ENCODE measurements around the gene DR1.

DR1 gene

GRCh38 chr1:93322349-93322748 lies 23.4 kb upstream of the DR1 start:
- H3K36me3 ChIP-seq (ENCODE audit: control insufficient read depth, insufficient read depth, low read length): peaks cover 3% of the 10 kb centered on the region; the same call in 1 of the 2 replicates
- no peak overlapping the region for H3K4me3 ChIP-seq (replicated peaks; ENCODE audit: low read depth, low read length)
- no peak for TF ChIP-seq CTCF (IDR thresholded peaks at IDR 0.05; ENCODE audit: insufficient read depth, low read length, poor library complexity, severe bottlenecking)
- no peak for DNase-seq (ENCODE audit: extremely low read depth, insufficient read length)
- no peaks in the 10 kb centered on the region for H3K27me3 ChIP-seq (replicated peaks; ENCODE audit: control insufficient read depth, insufficient read depth, low read length)

GRCh38 chr1:93323185-93323820 lies 22.4 kb upstream of the DR1 start:
- Histone ChIP-seq H3K4me3 (replicated peaks; ENCODE audit: low read depth, low read length) (no peak overlapping the region), H3K36me3 (ENCODE audit: control insufficient read depth, insufficient read depth, low read length) (peaks cover 3% of the 10 kb centered on the region; the same call in 1 of the 2 replicates), H3K27me3 (replicated peaks; ENCODE audit: control insufficient read depth, insufficient read depth, low read length) (no peaks in the 10 kb centered on the region)
- no peak for TF ChIP-seq CTCF (IDR thresholded peaks at IDR 0.05; ENCODE audit: insufficient read depth, low read length, poor library complexity, severe bottlenecking)
- no peak for DNase-seq (ENCODE audit: extremely low read depth, insufficient read length)

- DNase-seq (ENCODE audit: extremely low read depth, insufficient read length): no peak
- Histone ChIP-seq H3K4me3 (replicated peaks; ENCODE audit: low read depth, low read length) (no peak overlapping the region), H3K36me3 (ENCODE audit: control insufficient read depth, insufficient read depth, low read length) (peaks cover 3% of the 10 kb centered on the region; the same call in 1 of the 2 replicates), H3K27me3 (replicated peaks; ENCODE audit: control insufficient read depth, insufficient read depth, low read length) (no peaks in the 10 kb centered on the region)
- no peak for TF ChIP-seq CTCF (IDR thresholded peaks at IDR 0.05; ENCODE audit: insufficient read depth, low read length, poor library complexity, severe bottlenecking)
Observed at GRCh38 chr1:93324486-93325464, 20.9 kb upstream of the DR1 start.

GRCh38 chr1:93328809-93329760 lies 16.6 kb upstream of the DR1 start:
- Histone ChIP-seq H3K36me3 (ENCODE audit: control insufficient read depth, insufficient read depth, low read length) (no peaks in the 10 kb centered on the region; the same call in 1 of the 2 replicates), H3K4me3 (replicated peaks; ENCODE audit: low read depth, low read length) (no peak overlapping the region; the same call in 1 of the 2 replicates), H3K27me3 (replicated peaks; ENCODE audit: control insufficient read depth, insufficient read depth, low read length) (no peaks in the 10 kb centered on the region)
- TF ChIP-seq CTCF (IDR thresholded peaks at IDR 0.05; ENCODE audit: insufficient read depth, low read length, poor library complexity, severe bottlenecking): no peak
- DNase-seq (ENCODE audit: extremely low read depth, insufficient read length): peak; percentile 15

GRCh38 chr1:93330196-93330595 lies 15.5 kb upstream of the DR1 start:
- Histone ChIP-seq H3K36me3 (ENCODE audit: control insufficient read depth, insufficient read depth, low read length) (no peaks in the 10 kb centered on the region; the same call in 1 of the 2 replicates), H3K27me3 (replicated peaks; ENCODE audit: control insufficient read depth, insufficient read depth, low read length) (no peaks in the 10 kb centered on the region), H3K4me3 (replicated peaks; ENCODE audit: low read depth, low read length) (no peak overlapping the region)
- DNase-seq (ENCODE audit: extremely low read depth, insufficient read length): no peak
- TF ChIP-seq CTCF (IDR thresholded peaks at IDR 0.05; ENCODE audit: insufficient read depth, low read length, poor library complexity, severe bottlenecking): no peak
